ENCODE results near the gene WDR4.
"Not testable (repeated sequence)": the region's sequence is repeated elsewhere in the genome, so short reads cannot be mapped to it uniquely, and the experiment has no call there.

Gene WDR4

GRCh38 chr21:42843056-42843455 lies 36.3 kb downstream of the WDR4 start:
- H3K4me3 ChIP-seq (ENCODE audit: low read depth, low read length) = no peak overlapping the region
- TF ChIP-seq MAX (IDR thresholded peaks at IDR 0.05; ENCODE audit: low read depth, low read length) (no peak), MYC (IDR thresholded peaks at IDR 0.05; ENCODE audit: low read depth, low read length) (no peak), CTCF (IDR thresholded peaks at IDR 0.05; ENCODE audit: low read depth, low read length) (no peak), POLR2A (IDR thresholded peaks at IDR 0.05; ENCODE audit: extremely low read depth, insufficient read length) (no peak)
- no peak for DNase-seq (ENCODE audit: low read depth)

- DNase-seq (ENCODE audit: low read depth) = not testable (repeated sequence)
Observed at GRCh38 chr21:42841916-42842655, 37.3 kb downstream of the WDR4 start.

GRCh38 chr21:42841156-42841915 lies 38.0 kb downstream of the WDR4 start:
- H3K4me3 ChIP-seq (ENCODE audit: low read depth, low read length) = no peak overlapping the region
- TF ChIP-seq MAX (IDR thresholded peaks at IDR 0.05; ENCODE audit: low read depth, low read length) (no peak), CTCF (IDR thresholded peaks at IDR 0.05; ENCODE audit: low read depth, low read length) (no peak), POLR2A (IDR thresholded peaks at IDR 0.05; ENCODE audit: extremely low read depth, insufficient read length) (no peak), MYC (IDR thresholded peaks at IDR 0.05; ENCODE audit: low read depth, low read length) (no peak)
- no peak for DNase-seq (ENCODE audit: low read depth)

More at GRCh38 chr21:42841916-42842655, 37.3 kb downstream of the WDR4 start:
- not testable (repeated sequence) for H3K4me3 ChIP-seq (ENCODE audit: low read depth, low read length)

- no peak overlapping the region for H3K4me3 ChIP-seq (ENCODE audit: low read depth, low read length)
- TF ChIP-seq CTCF (IDR thresholded peaks at IDR 0.05; ENCODE audit: low read depth, low read length) (no peak), POLR2A (IDR thresholded peaks at IDR 0.05; ENCODE audit: extremely low read depth, insufficient read length) (no peak), MAX (IDR thresholded peaks at IDR 0.05; ENCODE audit: low read depth, low read length) (no peak)
- no peak for DNase-seq (ENCODE audit: low read depth)
Observed at GRCh38 chr21:42840411-42841155, 38.8 kb downstream of the WDR4 start.

GRCh38 chr21:42839271-42840231 lies 39.8 kb downstream of the WDR4 start:
- DNase-seq (ENCODE audit: low read depth) = no peak
- H3K4me3 ChIP-seq (ENCODE audit: low read depth, low read length) = no peak overlapping the region
- TF ChIP-seq MAX (IDR thresholded peaks at IDR 0.05; ENCODE audit: low read depth, low read length) (no peak), MYC (IDR thresholded peaks at IDR 0.05; ENCODE audit: low read depth, low read length) (no peak), POLR2A (IDR thresholded peaks at IDR 0.05; ENCODE audit: extremely low read depth, insufficient read length) (no peak), CTCF (IDR thresholded peaks at IDR 0.05; ENCODE audit: low read depth, low read length) (no peak)

- not testable (repeated sequence) for H3K4me3 ChIP-seq (ENCODE audit: low read depth, low read length); DNase-seq (ENCODE audit: low read depth)
Observed at GRCh38 chr21:42838212-42838690, 41.1 kb downstream of the WDR4 start.
